Renal cortex interstitium (tissue), 15 donors: ENCODE data around the gene ADRB1. TPM values are rescaled to one million over a fixed set of nuclear protein-coding genes. Genes with fewer than 3 reads are reported as not detected.

ENCODE experiments used
- DNase-seq, 11 donors: peaks; one replicate each; pipeline ENCODE4 v3.0.0-alpha.2; 2013; ENCODE audit warnings: low read depth in 9 of 11, low spot score in 4 of 11; ENCODE audit errors: extremely low read depth in 1 of 11
- long read RNA-seq, 16 experiments: transcript quantifications; one replicate each; lab custom pipeline, GENCODE V29; 2026
- polyA plus RNA-seq, 3 donors: library from polyadenylated mRNA; unstranded; fragments of 120-200 nt; gene quantifications; one replicate each; pipeline ENCODE4 v1.2.1, GENCODE V29; 2013; ENCODE audit not compliant: insufficient read length in 3 of 3

ADRB1 gene
- polyA plus RNA-seq: under 1 TPM in 1 of 3 donors, not detected in 2; 0.08 TPM
- long read RNA-seq, donor 1: 0 reads
- long read RNA-seq, donor 2: 0 reads
- long read RNA-seq, donor 3, partial matches to known transcripts: 0 of 1 reads
- long read RNA-seq, donor 3, other reads (novel, unspliced or antisense): 0 of 1 reads
- long read RNA-seq, donor 4, partial matches to known transcripts: 0 of 1 reads
- long read RNA-seq, donor 4, other reads (novel, unspliced or antisense): 0 of 1 reads
- long read RNA-seq, donor 5: 0 reads
- long read RNA-seq, donor 6: 0 reads
- long read RNA-seq, donor 7: 0 reads
- long read RNA-seq, donor 8: 0 reads
- long read RNA-seq, donor 9, partial matches to known transcripts: 0 of 1 reads
- long read RNA-seq, donor 9, other reads (novel, unspliced or antisense): 0 of 1 reads
- long read RNA-seq, donor 10: 0 reads
- long read RNA-seq, donor 11: 0 reads
- long read RNA-seq, donor 12, partial matches to known transcripts: 0 of 1 reads
- long read RNA-seq, donor 12, other reads (novel, unspliced or antisense): 0 of 1 reads
- long read RNA-seq, donor 13: 0 reads
- long read RNA-seq, donor 14: 0 reads
- long read RNA-seq, donor 15, partial matches to known transcripts: 0 of 1 reads
- long read RNA-seq, donor 15, other reads (novel, unspliced or antisense): 0 of 1 reads
- long read RNA-seq, donor 16, partial matches to known transcripts: 0 of 1 reads
- long read RNA-seq, donor 16, other reads (novel, unspliced or antisense): 0 of 1 reads

DNA sequence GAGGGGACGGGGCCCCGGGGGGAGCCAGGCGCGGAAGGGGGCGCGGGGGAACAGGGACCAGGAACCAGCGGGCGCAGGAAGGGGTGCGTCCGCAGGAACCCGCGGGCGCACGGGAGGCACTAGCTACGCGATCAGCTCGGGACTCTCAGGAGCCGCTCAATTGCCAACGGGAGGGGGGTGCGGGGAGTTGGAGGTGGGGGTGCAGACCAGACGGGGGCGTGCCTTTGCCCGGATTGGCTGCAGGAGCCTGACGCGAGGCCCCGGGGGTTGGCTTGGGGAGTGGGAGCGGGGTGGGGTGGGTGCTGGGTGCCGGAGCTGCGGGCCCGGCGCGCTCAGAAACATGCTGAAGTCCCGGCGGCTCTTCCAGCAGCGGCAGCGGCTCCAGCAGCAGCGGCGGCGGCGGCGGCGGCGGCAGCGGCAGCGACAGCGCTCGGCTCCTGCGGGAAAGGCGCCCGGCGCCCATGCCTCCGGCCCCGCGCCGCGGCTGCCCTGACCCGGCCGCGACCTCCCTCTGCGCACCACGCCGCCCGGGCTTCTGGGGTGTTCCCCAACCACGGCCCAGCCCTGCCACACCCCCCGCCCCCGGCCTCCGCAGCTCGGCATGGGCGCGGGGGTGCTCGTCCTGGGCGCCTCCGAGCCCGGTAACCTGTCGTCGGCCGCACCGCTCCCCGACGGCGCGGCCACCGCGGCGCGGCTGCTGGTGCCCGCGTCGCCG is at the start of gene ADRB1:
Gene ADRB1, plus strand, starts transcription at position 335 of the 715 bp plus-strand sequence. Its CDS starts 267 bp downstream, at position 602.
- peak in 4 of 11 donors; percentile 37 to 46 (median 42) for DNase-seq

- no peak for DNase-seq
These were observed 48.5 kb upstream of the ADRB1 start for GRCh38 chr10:113995201-113995600.

- no peak for DNase-seq
These were observed 46.2 kb upstream of the ADRB1 start for GRCh38 chr10:113997428-113997827.

GRCh38 chr10:113999531-113999930 is 44.1 kb upstream of the ADRB1 start:
- DNase-seq: no peak

GRCh38 chr10:114000457-114001010 is 43.1 kb upstream of the ADRB1 start:
- no peak for DNase-seq

- no peak for DNase-seq
These were observed 41.2 kb upstream of the ADRB1 start for GRCh38 chr10:114002422-114002821.

- no peak for DNase-seq
These were observed 40.3 kb upstream of the ADRB1 start for GRCh38 chr10:114003161-114003941.

GRCh38 chr10:114009281-114009996 is 34.2 kb upstream of the ADRB1 start:
- no peak for DNase-seq

- no peak for DNase-seq
These were observed 33.4 kb upstream of the ADRB1 start for GRCh38 chr10:114010316-114010715.

- no peak for DNase-seq
These were observed 31.0 kb upstream of the ADRB1 start for GRCh38 chr10:114012650-114013049.

- DNase-seq: no peak
These were observed 28.0 kb upstream of the ADRB1 start for GRCh38 chr10:114015708-114016107.

GRCh38 chr10:114017271-114017670 is 26.4 kb upstream of the ADRB1 start:
- no peak for DNase-seq

- no peak for DNase-seq
These were observed 25.8 kb upstream of the ADRB1 start for GRCh38 chr10:114017873-114018272.

- DNase-seq: no peak
These were observed 24.4 kb upstream of the ADRB1 start for GRCh38 chr10:114019226-114019625.

DNA sequence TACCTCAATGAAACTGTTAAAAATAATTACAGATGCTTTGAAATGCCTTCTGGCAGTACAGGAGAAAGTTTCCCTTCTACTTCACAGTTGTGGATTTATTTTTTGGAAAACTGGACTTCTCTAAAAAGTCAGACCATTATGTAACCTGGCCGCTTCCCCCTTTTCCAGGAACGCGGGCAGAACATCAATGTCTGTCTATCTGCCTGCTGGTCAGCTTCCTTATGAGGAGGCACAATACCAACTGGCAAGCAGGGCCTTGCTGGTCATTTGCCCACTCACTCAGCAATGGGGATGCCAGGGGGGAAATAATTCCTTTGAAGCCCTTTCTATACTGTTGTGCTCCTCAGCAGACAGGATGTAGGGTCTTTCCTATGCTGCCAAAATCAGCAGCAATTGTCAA is 22.5 kb upstream of the ADRB1 start:
- DNase-seq: no peak

DNA sequence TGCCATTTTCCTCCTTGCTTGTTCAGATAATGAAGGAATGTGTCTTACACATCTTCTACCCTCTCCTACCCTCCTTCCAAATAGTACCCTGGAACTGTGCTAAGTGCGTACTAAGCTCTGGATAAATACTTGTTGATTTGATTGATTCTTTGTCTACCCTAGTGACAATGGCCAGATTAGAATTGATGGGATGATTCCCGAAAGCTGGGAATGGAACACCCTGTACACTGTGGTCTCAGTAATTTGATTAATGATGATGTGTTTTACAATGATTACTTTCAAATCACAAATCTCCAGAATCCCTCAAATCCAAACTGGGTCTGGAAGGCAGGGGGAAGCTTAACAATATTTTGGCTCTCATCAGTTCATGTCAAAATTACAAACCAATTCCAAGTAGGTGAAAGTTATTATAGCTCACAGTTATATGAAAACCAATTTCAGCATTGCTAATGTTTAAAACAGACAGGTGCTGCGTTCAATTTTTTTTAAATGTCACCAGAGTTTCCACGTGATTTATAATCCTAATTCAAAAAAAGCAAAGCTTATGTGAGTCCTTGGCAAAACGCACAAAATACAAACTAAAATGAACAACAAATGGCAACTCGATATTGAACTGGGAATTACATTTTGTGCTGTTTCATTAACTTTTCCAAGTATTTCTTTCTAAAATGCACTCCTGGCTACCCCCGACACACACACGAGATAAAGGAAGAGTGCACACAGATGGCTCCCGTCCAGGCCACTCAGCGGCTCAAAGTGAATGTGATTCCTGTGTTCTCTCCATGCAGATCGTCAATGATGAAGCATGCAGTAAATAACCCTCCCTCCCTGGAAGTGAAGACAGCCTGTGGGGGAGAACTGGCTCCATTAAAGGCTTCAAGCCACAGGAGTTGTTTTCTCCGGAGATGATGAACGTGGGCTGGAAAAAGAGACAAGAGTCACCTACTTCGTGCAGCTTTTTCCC is 21.7 kb upstream of the ADRB1 start:
- DNase-seq: peak in 5 of 11 donors; percentile 10 to 46 (median 38)
